Measurements from ENCODE around the gene ACADM. TPM values are rescaled to one million over a fixed set of nuclear protein-coding genes. Genes with fewer than 3 reads are reported as not detected.

ACADM gene
- polyA plus RNA-seq, 3 donors: 7.1 to 32.1 (median 31.3) TPM

- H3K27me3 ChIP-seq (ENCODE audit: control insufficient read depth in 2 of 2, insufficient read depth in 2 of 2, low read length in 2 of 2): peaks cover 0 to 5% of the 10 kb centered on the region in 2 donors
- no peaks in the 10 kb centered on the region for H3K79me2 ChIP-seq (ENCODE audit: insufficient read depth, low read length)
- intact Hi-C loops (cut with micrococcal nuclease): no loop called here
- no peak for TF ChIP-seq CTCF (IDR thresholded peaks at IDR 0.05)
- Mint-ChIP-seq H3K27me3 (ENCODE audit: low read depth in 3 of 3) (peaks cover 2 to 11% (median 4%) of the 10 kb centered on the region in 3 donors), H3K9me3 (peaks cover 0 to 4% (median 0%) of the 10 kb centered on the region in 7 donors), H3K27ac (no peak overlapping the region), H3K4me1 (peaks cover 1% of the 10 kb centered on the region), H3K4me3 (no peak overlapping the region), H3K36me3 (no peaks in the 10 kb centered on the region)
- H3K9ac ChIP-seq (ENCODE audit: insufficient read depth, low read length, poor library complexity, severe bottlenecking): no peak overlapping the region
- peaks cover 0 to 2% of the 10 kb centered on the region in 2 donors for H3K4me1 ChIP-seq (ENCODE audit: control insufficient read depth in 1 of 2, insufficient read depth in 2 of 2, low read length in 2 of 2)
- WGBS (ENCODE audit: insufficient coverage): no CpG with 5 or more reads among the region's 2 CpGs
- no peak overlapping the region for H3K27ac ChIP-seq (ENCODE audit: low read depth in 1 of 2, low read length in 2 of 2)
- no peak overlapping the region for H3K4me3 ChIP-seq (replicated peaks in 1 of 3; ENCODE audit: low read depth in 2 of 3, low read length in 3 of 3)
- no peak overlapping the region for H2AFZ ChIP-seq (ENCODE audit: insufficient read depth, low read depth, low read length, poor library complexity, severe bottlenecking)
- no peak overlapping the region for H3K4me2 ChIP-seq (replicated peaks; ENCODE audit: extremely low read depth, low read length, poor library complexity, severe bottlenecking)
- no peaks in the 10 kb centered on the region for H3K36me3 ChIP-seq (replicated peaks in 1 of 2; ENCODE audit: control insufficient read depth in 1 of 2, insufficient read depth in 2 of 2, low read length in 2 of 2)
- no peaks in the 10 kb centered on the region for H3K9me3 ChIP-seq (replicated peaks in 1 of 2; ENCODE audit: control insufficient read depth in 1 of 2, insufficient read depth in 1 of 2, low read length in 2 of 2)
- no peak for DNase-seq
- no peaks in the 10 kb centered on the region for H4K20me1 ChIP-seq (ENCODE audit: insufficient read depth, low read length)
Observed at GRCh38 chr1:75708910-75709309, 15.6 kb upstream of the ACADM start.

GRCh38 chr1:75710832-75711231 is 13.7 kb upstream of the ACADM start:
- H3K27ac ChIP-seq (ENCODE audit: low read depth in 1 of 2, low read length in 2 of 2): no peak overlapping the region
- intact Hi-C loops (cut with micrococcal nuclease): no loop called here
- no peak overlapping the region for H3K4me3 ChIP-seq (replicated peaks in 1 of 3; ENCODE audit: low read depth in 2 of 3, low read length in 3 of 3)
- H3K9ac ChIP-seq (ENCODE audit: insufficient read depth, low read length, poor library complexity, severe bottlenecking): no peak overlapping the region
- H3K27me3 ChIP-seq (ENCODE audit: control insufficient read depth in 2 of 2, insufficient read depth in 2 of 2, low read length in 2 of 2): peaks cover 0 to 5% of the 10 kb centered on the region in 2 donors
- DNase-seq: no peak
- no peak overlapping the region for H3K4me2 ChIP-seq (replicated peaks; ENCODE audit: extremely low read depth, low read length, poor library complexity, severe bottlenecking)
- no peak overlapping the region for H2AFZ ChIP-seq (ENCODE audit: insufficient read depth, low read depth, low read length, poor library complexity, severe bottlenecking)
- no peaks in the 10 kb centered on the region for H3K36me3 Mint-ChIP-seq
- H3K36me3 ChIP-seq (replicated peaks in 1 of 2; ENCODE audit: control insufficient read depth in 1 of 2, insufficient read depth in 2 of 2, low read length in 2 of 2): no peaks in the 10 kb centered on the region
- H3K4me1 Mint-ChIP-seq: peaks cover 1% of the 10 kb centered on the region
- no peaks in the 10 kb centered on the region for H3K79me2 ChIP-seq (ENCODE audit: insufficient read depth, low read length)
- H3K9me3 Mint-ChIP-seq: peaks cover 0 to 5% (median 0%) of the 10 kb centered on the region in 7 donors
- no peak for TF ChIP-seq CTCF (IDR thresholded peaks at IDR 0.05)
- no peaks in the 10 kb centered on the region for H3K9me3 ChIP-seq (replicated peaks in 1 of 2; ENCODE audit: control insufficient read depth in 1 of 2, insufficient read depth in 1 of 2, low read length in 2 of 2)
- peaks cover 0 to 11% (median 5%) of the 10 kb centered on the region in 3 donors for H3K27me3 Mint-ChIP-seq (ENCODE audit: low read depth in 3 of 3)
- H3K27ac Mint-ChIP-seq: no peak overlapping the region
- no peaks in the 10 kb centered on the region for H4K20me1 ChIP-seq (ENCODE audit: insufficient read depth, low read length)
- peaks cover 0 to 2% of the 10 kb centered on the region in 2 donors for H3K4me1 ChIP-seq (ENCODE audit: control insufficient read depth in 1 of 2, insufficient read depth in 2 of 2, low read length in 2 of 2)
- no peak overlapping the region for H3K4me3 Mint-ChIP-seq

Data from CD14-positive monocyte (primary cell).